ENCODE data around the gene UGGT2.
"Not testable (repeated sequence)": the region's sequence is repeated elsewhere in the genome, so short reads cannot be mapped to it uniquely, and the experiment has no call there.

Gene UGGT2

GRCh38 chr13:95898256-95898655, 154.9 kb downstream of the UGGT2 start:
- DNase-seq (ENCODE audit: low spot score), result no peak

- no peak for DNase-seq (ENCODE audit: low spot score)
Observed at GRCh38 chr13:95896301-95896700, 156.9 kb downstream of the UGGT2 start.

GRCh38 chr13:95893861-95894260, 159.3 kb downstream of the UGGT2 start:
- DNase-seq (ENCODE audit: low spot score), result no peak

GRCh38 chr13:95882121-95882520, 171.1 kb downstream of the UGGT2 start:
- DNase-seq (ENCODE audit: low spot score), result no peak

- no peak for DNase-seq (ENCODE audit: low spot score)
Observed at GRCh38 chr13:95880331-95880730, 172.9 kb downstream of the UGGT2 start.

- DNase-seq (ENCODE audit: low spot score), result no peak
Observed at GRCh38 chr13:95874286-95874685, 178.9 kb downstream of the UGGT2 start.

GRCh38 chr13:95870421-95870820, 182.8 kb downstream of the UGGT2 start:
- DNase-seq (ENCODE audit: low spot score), result no peak

GRCh38 chr13:95865080-95865615, 188.1 kb downstream of the UGGT2 start:
- DNase-seq (ENCODE audit: low spot score), result no peak

- DNase-seq (ENCODE audit: low spot score), result no peak
Observed at GRCh38 chr13:95862408-95862807, 190.8 kb downstream of the UGGT2 start.

GRCh38 chr13:95861296-95861695, 191.9 kb downstream of the UGGT2 start:
- DNase-seq (ENCODE audit: low spot score), result no peak

- no peak for DNase-seq (ENCODE audit: low spot score)
Observed at GRCh38 chr13:95858286-95859075, 194.7 kb downstream of the UGGT2 start.

GRCh38 chr13:95845656-95846055, 207.5 kb downstream of the UGGT2 start:
- not testable (repeated sequence) for DNase-seq (ENCODE audit: low spot score)

- DNase-seq (ENCODE audit: low spot score), result no peak
Observed at GRCh38 chr13:95842898-95843297, 210.3 kb downstream of the UGGT2 start.

GRCh38 chr13:95841894-95842293, 211.3 kb downstream of the UGGT2 start:
- DNase-seq (ENCODE audit: low spot score), result no peak

- peak; percentile 75 for DNase-seq (ENCODE audit: low spot score)
Observed at GRCh38 chr13:95834134-95834765, 219.0 kb downstream of the UGGT2 start.

GRCh38 chr13:95833719-95834118, 219.5 kb downstream of the UGGT2 start:
- DNase-seq (ENCODE audit: low spot score), result no peak

- DNase-seq (ENCODE audit: low spot score), result no peak
Observed at GRCh38 chr13:95833126-95833525, 220.1 kb downstream of the UGGT2 start.

- DNase-seq (ENCODE audit: low spot score), result no peak
Observed at GRCh38 chr13:95822303-95822702, 230.9 kb downstream of the UGGT2 start.

GRCh38 chr13:95814495-95814894, 238.7 kb downstream of the UGGT2 start:
- DNase-seq (ENCODE audit: low spot score), result no peak

- no peak for DNase-seq (ENCODE audit: low spot score)
Observed at GRCh38 chr13:95813139-95813538, 240.1 kb downstream of the UGGT2 start.

GRCh38 chr13:95809429-95809828, 243.8 kb downstream of the UGGT2 start:
- DNase-seq (ENCODE audit: low spot score), result no peak

- DNase-seq (ENCODE audit: low spot score), result no peak
Observed at GRCh38 chr13:95805921-95806320, 247.3 kb downstream of the UGGT2 start.

- DNase-seq (ENCODE audit: low spot score), result no peak
Observed at GRCh38 chr13:95801825-95802224, 251.4 kb downstream of the UGGT2 start.

Measured in cerebellar cortex (tissue), 1 donor.